ENCODE results near the gene ATAD3B.

DNA sequence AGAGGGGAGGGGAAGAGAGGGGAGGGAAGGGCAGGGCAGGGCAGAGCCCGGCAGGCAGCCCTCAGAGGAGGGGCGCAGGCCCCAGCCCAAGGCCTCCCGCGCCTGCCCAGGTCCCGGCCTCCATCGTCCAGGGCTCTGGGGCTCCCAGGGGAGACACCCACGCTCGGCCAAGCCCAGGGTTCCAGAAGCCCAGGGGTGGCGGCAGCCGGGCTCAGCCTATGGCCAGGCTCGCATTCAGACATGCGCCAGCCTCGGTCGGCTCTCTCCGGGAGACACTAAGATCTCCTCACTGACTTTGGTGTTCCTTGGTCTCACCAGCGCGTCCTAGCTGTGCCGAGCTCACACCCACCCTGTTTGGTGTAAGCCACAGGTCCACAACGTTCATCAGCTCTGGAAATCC, 43.4 kb upstream of the ATAD3B start:
- no peak for TF ChIP-seq EZH2 (IDR thresholded peaks at IDR 0.05; ENCODE audit: insufficient read depth, poor library complexity, severe bottlenecking)
- no peak for TF ChIP-seq EZH2phosphoT487 (IDR thresholded peaks at IDR 0.05; ENCODE audit: insufficient read depth, low read depth)
